Adrenal gland (tissue), 5 donors: Measurements from ENCODE around the gene EXOC6.
"Not testable (repeated sequence)": the region's sequence is repeated elsewhere in the genome, so short reads cannot be mapped to it uniquely, and the experiment has no call there.

ENCODE experiments used
- CTCF ChIP-seq, 6 experiments: fragments of 450-650 bp in 4 of 6; fragments of 200-600 bp in 2 of 6; sonication (generic) in 1 of 6; IDR thresholded peaks; 1 replicate in 5 of 6; 2 replicates in 1 of 6; pipeline versions ENCODE4 v1.5.1 to v1.8.0; 2016 to 2021; ENCODE audit warnings: antibody characterized with exemption in 6 of 6, mild to moderate bottlenecking in 2 of 6, moderate library complexity in 1 of 6
- POLR2A ChIP-seq, 2 donors: fragments of 450-650 bp; IDR thresholded peaks; one replicate each; pipeline ENCODE4 v1.6.1; 2017; ENCODE audit warnings: antibody characterized with exemption in 2 of 2, mild to moderate bottlenecking in 2 of 2, moderate library complexity in 1 of 2
- donor health status: DM: no; HTN: no; CAD: no.

DNA sequence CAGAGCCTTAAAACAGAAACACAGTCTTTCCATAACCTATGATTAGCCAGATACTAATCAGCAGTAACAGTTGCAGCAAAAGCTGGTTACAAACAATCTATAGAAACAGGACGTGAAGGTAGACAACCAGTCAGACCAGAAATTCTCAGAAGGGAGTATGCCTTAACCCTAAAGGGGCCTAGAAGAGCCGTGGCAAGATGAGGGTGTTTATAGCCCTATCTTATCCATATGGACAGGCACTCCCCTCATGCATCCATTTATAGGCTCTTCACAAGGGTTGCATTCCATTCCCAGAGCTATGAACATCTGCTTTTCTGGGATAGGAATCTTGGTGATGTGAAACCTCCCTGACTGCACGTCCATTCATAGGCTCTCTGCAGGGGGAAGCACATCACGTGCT is 64.3 kb downstream of the EXOC6 start:
- TF ChIP-seq CTCF, POLR2A (IDR thresholded peaks at IDR 0.05): not testable (repeated sequence)
